Type B pancreatic cell (in vitro differentiated cells): ENCODE data around the gene SHANK1. TPM values are rescaled to one million over a fixed set of nuclear protein-coding genes. Genes with fewer than 3 reads are reported as not detected.

ENCODE experiments used
- DNase-seq: peaks from one replicate; pipeline ENCODE4 v3.0.0; 2021; ENCODE audit warnings: mixed read lengths; ENCODE audit not compliant: unreplicated experiment; ENCODE audit errors: extremely low spot score
- H3K27ac Mint-ChIP-seq: 2 replicates; pipeline ENCODE4 v1.8.0; 2021; ENCODE audit warnings: mild to moderate bottlenecking, mixed read lengths
- H3K27me3 Mint-ChIP-seq: 2 replicates; pipeline ENCODE4 v1.8.0; 2021; ENCODE audit warnings: mixed read lengths
- H3K36me3 Mint-ChIP-seq: 2 replicates; pipeline ENCODE4 v1.8.0; 2021; ENCODE audit warnings: mixed read lengths
- H3K4me1 Mint-ChIP-seq: one replicate; pipeline ENCODE4 v1.8.0; 2021; ENCODE audit warnings: mixed read lengths; ENCODE audit not compliant: unreplicated experiment
- H3K4me3 Mint-ChIP-seq: 2 replicates; pipeline ENCODE4 v1.8.0; 2021; ENCODE audit warnings: mild to moderate bottlenecking, mixed read lengths
- H3K9me3 Mint-ChIP-seq: 2 replicates; pipeline ENCODE4 v1.8.0; 2021; ENCODE audit warnings: mixed read lengths
- total RNA-seq: library from RNA; stranded (reverse); gene quantifications from 2 replicates; pipeline ENCODE4 v1.2.1, GENCODE V29; 2021; ENCODE audit warnings: low replicate concordance
- TF ChIP-seq, protein P1 (sequence below): fragments of 200-600 bp; sonication (generic); conservative IDR thresholded peaks from 2 replicates; pipeline ENCODE4 v1.5.0; 2021; ENCODE audit warnings: antibody characterized with exemption, mild to moderate bottlenecking

The SHANK1 gene
- total RNA-seq, 1 donor from 2014 or later = 7.8 TPM

DNA sequence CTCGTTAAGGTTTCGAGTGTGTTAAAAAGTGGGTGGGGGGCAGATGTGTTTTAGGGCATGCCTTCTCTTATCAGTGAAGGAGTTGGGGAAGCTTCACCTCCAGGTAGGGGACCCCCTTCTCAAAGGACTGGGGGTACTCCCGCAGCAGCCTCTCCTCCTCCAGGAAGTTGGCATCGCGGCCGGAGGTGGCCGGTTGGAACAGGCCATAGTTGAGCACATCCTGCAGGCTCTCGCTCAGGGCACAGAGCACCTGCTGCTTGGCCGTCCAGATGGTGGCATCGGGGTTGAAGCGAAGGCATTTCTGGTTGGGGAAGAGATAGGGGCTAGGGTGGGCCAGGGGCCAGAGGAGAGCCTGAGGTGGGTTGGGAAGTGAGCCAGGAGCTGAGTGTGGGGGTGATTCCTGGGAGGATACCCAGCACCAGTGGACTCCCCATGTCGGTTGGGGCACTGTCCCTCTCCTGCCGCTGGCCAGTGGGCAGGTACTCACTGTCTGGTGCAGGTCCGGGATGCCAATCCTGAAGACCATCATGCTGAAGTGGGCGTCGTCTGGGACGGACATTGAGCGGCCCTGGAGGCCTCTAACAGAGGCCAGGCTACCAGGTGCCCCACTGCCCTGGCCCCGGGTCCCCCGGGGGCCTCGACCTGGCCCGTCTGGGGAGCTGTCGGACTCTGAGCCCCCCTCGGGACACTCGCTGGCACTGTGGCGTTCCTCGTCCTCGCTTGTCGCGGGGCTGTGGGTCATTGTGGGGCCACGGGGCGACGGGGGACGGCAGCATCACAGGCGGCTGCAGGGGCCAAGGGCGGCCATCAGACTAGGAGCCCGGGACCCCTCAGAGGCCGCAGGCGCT, 3.2 kb downstream of the SHANK1 start:
- Mint-ChIP-seq H3K4me1 (peaks cover 14% of the 10 kb centered on the region), H3K27ac (no peak overlapping the region), H3K36me3 (no peaks in the 10 kb centered on the region), H3K4me3 (peak overlapping the region; percentile 47), H3K27me3 (peaks cover 59% of the 10 kb centered on the region), H3K9me3 (no peaks in the 10 kb centered on the region)
- no peak for DNase-seq
- TF ChIP-seq, protein P1, sequence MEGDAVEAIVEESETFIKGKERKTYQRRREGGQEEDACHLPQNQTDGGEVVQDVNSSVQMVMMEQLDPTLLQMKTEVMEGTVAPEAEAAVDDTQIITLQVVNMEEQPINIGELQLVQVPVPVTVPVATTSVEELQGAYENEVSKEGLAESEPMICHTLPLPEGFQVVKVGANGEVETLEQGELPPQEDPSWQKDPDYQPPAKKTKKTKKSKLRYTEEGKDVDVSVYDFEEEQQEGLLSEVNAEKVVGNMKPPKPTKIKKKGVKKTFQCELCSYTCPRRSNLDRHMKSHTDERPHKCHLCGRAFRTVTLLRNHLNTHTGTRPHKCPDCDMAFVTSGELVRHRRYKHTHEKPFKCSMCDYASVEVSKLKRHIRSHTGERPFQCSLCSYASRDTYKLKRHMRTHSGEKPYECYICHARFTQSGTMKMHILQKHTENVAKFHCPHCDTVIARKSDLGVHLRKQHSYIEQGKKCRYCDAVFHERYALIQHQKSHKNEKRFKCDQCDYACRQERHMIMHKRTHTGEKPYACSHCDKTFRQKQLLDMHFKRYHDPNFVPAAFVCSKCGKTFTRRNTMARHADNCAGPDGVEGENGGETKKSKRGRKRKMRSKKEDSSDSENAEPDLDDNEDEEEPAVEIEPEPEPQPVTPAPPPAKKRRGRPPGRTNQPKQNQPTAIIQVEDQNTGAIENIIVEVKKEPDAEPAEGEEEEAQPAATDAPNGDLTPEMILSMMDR = no peak

DNA sequence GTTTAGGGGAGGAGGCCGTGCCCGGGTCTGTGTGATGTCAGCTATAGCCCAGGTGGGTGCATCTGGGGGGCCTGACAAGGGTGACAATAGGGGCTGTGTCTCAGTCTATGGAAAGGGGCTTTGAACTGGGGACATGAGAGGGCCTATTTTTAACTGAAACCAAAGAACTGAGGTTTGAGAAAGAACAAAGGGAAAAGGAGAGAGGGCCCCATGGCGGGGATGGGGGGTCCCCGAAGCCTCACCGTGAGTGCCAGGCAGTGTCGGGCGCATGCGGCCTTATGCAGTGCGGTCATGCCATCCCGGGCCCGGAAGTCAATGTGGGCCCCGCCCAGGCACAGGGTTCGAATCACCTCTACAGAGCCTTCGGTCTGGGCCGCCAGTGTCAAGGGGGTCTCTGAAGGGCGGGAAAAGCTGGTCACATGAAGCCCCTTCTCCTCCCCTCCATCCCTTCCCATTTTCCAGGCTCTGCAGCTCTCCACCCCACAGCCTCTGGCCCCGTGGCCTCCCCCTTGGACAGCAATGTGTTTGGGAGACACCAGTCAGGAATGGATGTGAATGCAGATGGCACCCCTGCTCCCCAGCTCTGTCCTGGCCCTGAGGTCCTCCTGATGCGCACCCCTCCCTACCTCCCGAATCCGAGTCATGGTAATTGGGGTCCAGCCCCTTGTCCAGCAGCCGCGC, 5.9 kb downstream of the SHANK1 start:
- H3K9me3 Mint-ChIP-seq = no peaks in the 10 kb centered on the region
- no peaks in the 10 kb centered on the region for H3K36me3 Mint-ChIP-seq
- H3K4me3 Mint-ChIP-seq = no peak overlapping the region
- H3K27ac Mint-ChIP-seq = no peak overlapping the region
- peaks cover 5% of the 10 kb centered on the region for H3K4me1 Mint-ChIP-seq
- peaks cover 59% of the 10 kb centered on the region for H3K27me3 Mint-ChIP-seq
- no peak for DNase-seq
- TF ChIP-seq, protein P1 = no peak

DNA sequence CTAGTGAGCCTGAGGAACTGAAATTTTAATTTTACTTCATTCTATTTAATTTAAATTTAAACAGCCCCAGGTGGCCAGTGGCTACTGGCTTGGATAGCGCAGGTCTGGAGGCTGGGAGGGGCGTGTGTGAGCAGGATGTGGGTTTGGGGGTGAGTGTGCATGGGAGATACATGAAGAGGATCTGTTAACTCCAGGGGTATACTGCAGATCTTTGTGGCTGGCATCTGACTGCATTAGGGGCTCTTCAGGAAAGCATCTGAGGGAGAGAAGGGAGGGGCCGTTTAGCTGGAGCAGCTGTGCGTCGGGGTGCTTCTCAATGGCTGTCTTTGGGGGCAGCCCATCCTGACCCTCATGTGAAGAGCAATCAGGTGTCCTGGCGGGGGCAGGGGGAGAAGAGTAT, 6.8 kb downstream of the SHANK1 start:
- H3K27me3 Mint-ChIP-seq = peaks cover 60% of the 10 kb centered on the region
- H3K4me3 Mint-ChIP-seq = no peak overlapping the region
- H3K27ac Mint-ChIP-seq = no peak overlapping the region
- TF ChIP-seq, protein P1 = no peak
- H3K4me1 Mint-ChIP-seq = peaks cover 5% of the 10 kb centered on the region
- no peak for DNase-seq
- H3K36me3 Mint-ChIP-seq = no peaks in the 10 kb centered on the region
- H3K9me3 Mint-ChIP-seq = no peaks in the 10 kb centered on the region

DNA sequence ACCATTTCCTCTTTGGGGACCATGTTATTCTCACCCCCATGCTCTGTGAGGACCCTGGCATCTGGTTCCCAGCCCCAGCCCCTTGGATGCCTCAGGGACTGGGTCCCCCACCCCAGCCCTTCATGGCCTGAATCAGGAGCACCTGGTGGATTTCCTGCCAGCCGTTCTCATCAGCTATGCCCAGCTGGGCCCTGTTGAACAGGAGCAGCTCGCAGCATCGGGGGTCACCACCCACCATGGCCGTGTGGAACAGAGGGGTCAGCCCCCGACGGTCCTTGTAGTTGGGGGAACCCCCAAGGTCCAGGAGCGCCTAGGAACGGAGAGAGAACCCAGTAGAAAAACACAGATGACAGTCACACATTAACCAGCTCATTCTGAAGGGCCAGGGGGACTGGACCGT, 7.8 kb downstream of the SHANK1 start:
- no peaks in the 10 kb centered on the region for H3K36me3 Mint-ChIP-seq

DNA sequence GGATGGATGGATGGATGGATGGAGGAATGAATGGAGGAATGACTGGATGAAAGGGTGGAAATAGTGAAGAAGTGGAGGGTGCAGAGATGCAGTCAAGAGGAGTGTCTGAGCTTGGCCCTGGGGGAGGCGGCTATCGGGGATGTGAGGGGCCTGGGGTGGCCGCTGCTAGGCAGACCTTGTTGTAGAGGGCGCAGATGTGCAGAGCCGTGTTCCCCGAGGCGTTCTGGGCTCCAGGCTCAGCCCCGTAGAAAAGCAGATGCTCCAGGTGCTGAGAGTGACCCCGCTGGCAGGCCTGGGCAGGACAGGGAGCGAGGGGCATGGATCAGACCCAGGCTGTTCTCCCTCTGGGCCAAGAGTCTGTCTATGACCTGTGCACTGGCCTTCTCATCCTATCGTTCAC, 8.4 kb downstream of the SHANK1 start:
- peaks cover 61% of the 10 kb centered on the region for H3K27me3 Mint-ChIP-seq
- no peak overlapping the region for H3K4me3 Mint-ChIP-seq
- no peak overlapping the region for H3K27ac Mint-ChIP-seq
- no peaks in the 10 kb centered on the region for H3K36me3 Mint-ChIP-seq
- no peak for DNase-seq
- H3K4me1 Mint-ChIP-seq = no peaks in the 10 kb centered on the region
- no peaks in the 10 kb centered on the region for H3K9me3 Mint-ChIP-seq
- TF ChIP-seq, protein P1 = no peak

More for the DNA sequence above, 7.8 kb downstream of the SHANK1 start:
- H3K9me3 Mint-ChIP-seq = no peaks in the 10 kb centered on the region
- DNase-seq = no peak
- TF ChIP-seq, protein P1 = no peak
- H3K27me3 Mint-ChIP-seq = peaks cover 61% of the 10 kb centered on the region
- no peak overlapping the region for H3K27ac Mint-ChIP-seq
- no peaks in the 10 kb centered on the region for H3K4me1 Mint-ChIP-seq
- H3K4me3 Mint-ChIP-seq = no peak overlapping the region
